HL-60/S4 (cell line): ENCODE measurements around the gene WDR18.

Source experiments
- in situ Hi-C: fragments of 300-500 bp; cut with MboI; formaldehyde crosslinking; loops from 2 replicates; pipeline ENCODE4 v1.14.3; 2022; ENCODE audit warnings: low sequenced_read_pairs

Gene WDR18

GRCh38 chr19:990746-991145 is 6.6 kb downstream of the WDR18 start:
- in situ Hi-C loops, result no loop called here

- in situ Hi-C loops, result no loop called here
These were observed 7.2 kb downstream of the WDR18 start for GRCh38 chr19:991174-991931.

GRCh38 chr19:991932-992669 is 8.0 kb downstream of the WDR18 start:
- in situ Hi-C loops, result no loop called here

GRCh38 chr19:992670-993055 is 8.5 kb downstream of the WDR18 start:
- in situ Hi-C loops, result no loop called here

- in situ Hi-C loops, result no loop called here
These were observed 9.3 kb downstream of the WDR18 start for GRCh38 chr19:993361-993830.

GRCh38 chr19:993831-994393 is 9.8 kb downstream of the WDR18 start:
- in situ Hi-C loops, result no loop called here

- in situ Hi-C loops, result no loop called here
These were observed 10.4 kb downstream of the WDR18 start for GRCh38 chr19:994516-994915.

GRCh38 chr19:995051-995827 is 11.1 kb downstream of the WDR18 start:
- in situ Hi-C loops, result no loop called here

GRCh38 chr19:996051-996838 is 12.1 kb downstream of the WDR18 start:
- in situ Hi-C loops, result no loop called here

- in situ Hi-C loops, result no loop called here
These were observed 13.9 kb downstream of the WDR18 start for GRCh38 chr19:998064-998463.

- in situ Hi-C loops, result no loop called here
These were observed 15.2 kb downstream of the WDR18 start for GRCh38 chr19:999379-999719.

- in situ Hi-C loops, result no loop called here
These were observed 15.9 kb downstream of the WDR18 start, which contains the start of gene GRIN3B for GRCh38 chr19:1000095-1000494. Gene GRIN3B (plus strand): TSS chr19:1000419. CDS start chr19:1000438, 19 bp downstream.

- in situ Hi-C loops, result no loop called here
These were observed 16.7 kb downstream of the WDR18 start for GRCh38 chr19:1000591-1001537.

GRCh38 chr19:1001538-1002166 is 17.5 kb downstream of the WDR18 start:
- in situ Hi-C loops, result no loop called here

GRCh38 chr19:1002600-1002999 is 18.5 kb downstream of the WDR18 start:
- in situ Hi-C loops, result no loop called here

GRCh38 chr19:1003283-1003682 is 19.1 kb downstream of the WDR18 start:
- in situ Hi-C loops, result no loop called here

- in situ Hi-C loops, result no loop called here
These were observed 20.2 kb downstream of the WDR18 start for GRCh38 chr19:1004204-1004802.
